ENCODE results near the gene EIF4E2.

EIF4E2 gene

GRCh38 chr2:232543928-232544631 is 6.4 kb upstream of the EIF4E2 start:
- H3K9me3 ChIP-seq (ENCODE audit: control insufficient read depth in 5 of 5, low read length in 5 of 5): no peaks in the 10 kb centered on the region
- H3K4me1 ChIP-seq (ENCODE audit: control insufficient read depth in 5 of 5, insufficient read depth in 5 of 5, low read length in 5 of 5): no peaks in the 10 kb centered on the region
- peaks cover 0 to 3% (median 0%) of the 10 kb centered on the region in 5 donors for H3K36me3 ChIP-seq (ENCODE audit: control insufficient read depth in 5 of 5, insufficient read depth in 5 of 5, low read length in 5 of 5)

GRCh38 chr2:232544674-232545073 is 5.8 kb upstream of the EIF4E2 start:
- no peak overlapping the region for H3K27ac ChIP-seq (ENCODE audit: low read depth, low read length)
- H3K4me1 ChIP-seq (ENCODE audit: control insufficient read depth in 5 of 5, insufficient read depth in 5 of 5, low read length in 5 of 5): peaks cover 0 to 5% (median 1%) of the 10 kb centered on the region in 5 donors
- H3K9ac ChIP-seq (ENCODE audit: low read length in 5 of 5): no peak overlapping the region
- peaks cover 0 to 3% (median 0%) of the 10 kb centered on the region in 5 donors for H3K36me3 ChIP-seq (ENCODE audit: control insufficient read depth in 5 of 5, insufficient read depth in 5 of 5, low read length in 5 of 5)
- H3K4me3 ChIP-seq (ENCODE audit: low read depth in 1 of 5, low read length in 5 of 5): no peak overlapping the region
- H3K27me3 ChIP-seq (ENCODE audit: control insufficient read depth in 5 of 5, insufficient read depth in 4 of 5, low read length in 5 of 5): peaks cover under 1 to 16% (median 13%) of the 10 kb centered on the region in 5 donors
- H3K9me3 ChIP-seq (ENCODE audit: control insufficient read depth in 5 of 5, low read length in 5 of 5): no peaks in the 10 kb centered on the region

More at GRCh38 chr2:232543928-232544631, 6.4 kb upstream of the EIF4E2 start:
- H3K27me3 ChIP-seq (ENCODE audit: control insufficient read depth in 5 of 5, insufficient read depth in 4 of 5, low read length in 5 of 5): peaks cover 6 to 21% (median 19%) of the 10 kb centered on the region in 5 donors
- H3K9ac ChIP-seq (ENCODE audit: low read length in 5 of 5): no peak overlapping the region
- no peak overlapping the region for H3K27ac ChIP-seq (ENCODE audit: low read depth, low read length)
- H3K4me3 ChIP-seq (ENCODE audit: low read depth in 1 of 5, low read length in 5 of 5): no peak overlapping the region

DNA sequence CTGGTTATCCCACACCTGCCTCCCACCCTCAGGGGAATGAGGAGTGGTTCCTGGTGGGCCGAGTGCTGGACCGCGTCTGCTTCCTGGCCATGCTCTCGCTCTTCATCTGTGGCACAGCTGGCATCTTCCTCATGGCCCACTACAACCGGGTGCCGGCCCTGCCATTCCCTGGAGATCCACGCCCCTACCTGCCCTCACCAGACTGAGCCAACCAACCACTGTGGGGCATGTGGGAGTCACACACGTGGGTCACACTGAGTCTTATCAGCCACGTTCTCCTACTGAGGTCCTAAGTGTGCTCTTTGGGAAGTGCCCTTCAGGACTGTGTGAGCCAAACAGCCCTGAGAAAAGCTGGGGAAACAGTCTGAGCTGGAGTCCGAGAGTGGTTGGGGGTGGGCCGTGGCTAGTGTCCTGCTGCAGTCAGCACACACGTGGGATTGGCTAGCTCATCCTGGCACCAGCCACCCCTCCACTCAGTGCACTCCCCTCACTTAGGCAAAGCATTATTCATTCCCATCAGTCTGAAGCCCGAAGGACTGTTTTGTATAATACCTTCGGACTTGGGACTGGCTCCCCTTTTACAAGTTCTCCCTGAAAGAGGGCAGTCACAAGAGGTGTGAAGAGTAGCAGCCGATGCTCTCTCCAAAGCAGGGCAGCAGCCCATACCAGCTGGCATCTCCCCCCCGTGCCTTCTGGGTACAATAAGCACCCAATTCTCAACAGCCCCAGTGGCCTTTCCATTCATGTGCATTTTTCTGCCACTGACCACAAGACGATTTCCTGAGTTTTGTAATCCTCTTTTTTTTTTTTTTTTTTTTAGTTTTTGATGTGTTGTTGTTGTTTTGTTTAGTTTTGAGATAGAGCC is 4.7 kb upstream of the EIF4E2 start:
- Histone ChIP-seq H3K4me3 (ENCODE audit: low read depth in 1 of 5, low read length in 5 of 5) (no peak overlapping the region), H3K9ac (ENCODE audit: low read length in 5 of 5) (no peak overlapping the region), H3K27ac (ENCODE audit: low read depth, low read length) (no peak overlapping the region), H3K36me3 (ENCODE audit: control insufficient read depth in 5 of 5, insufficient read depth in 5 of 5, low read length in 5 of 5) (peaks cover 0 to 3% (median 0%) of the 10 kb centered on the region in 5 donors), H3K27me3 (ENCODE audit: control insufficient read depth in 5 of 5, insufficient read depth in 4 of 5, low read length in 5 of 5) (peaks cover 0 to 8% (median 3%) of the 10 kb centered on the region in 5 donors), H3K9me3 (ENCODE audit: control insufficient read depth in 5 of 5, low read length in 5 of 5) (no peaks in the 10 kb centered on the region), H3K4me1 (ENCODE audit: control insufficient read depth in 5 of 5, insufficient read depth in 5 of 5, low read length in 5 of 5) (peaks cover 0 to 10% (median 7%) of the 10 kb centered on the region in 5 donors)

DNA sequence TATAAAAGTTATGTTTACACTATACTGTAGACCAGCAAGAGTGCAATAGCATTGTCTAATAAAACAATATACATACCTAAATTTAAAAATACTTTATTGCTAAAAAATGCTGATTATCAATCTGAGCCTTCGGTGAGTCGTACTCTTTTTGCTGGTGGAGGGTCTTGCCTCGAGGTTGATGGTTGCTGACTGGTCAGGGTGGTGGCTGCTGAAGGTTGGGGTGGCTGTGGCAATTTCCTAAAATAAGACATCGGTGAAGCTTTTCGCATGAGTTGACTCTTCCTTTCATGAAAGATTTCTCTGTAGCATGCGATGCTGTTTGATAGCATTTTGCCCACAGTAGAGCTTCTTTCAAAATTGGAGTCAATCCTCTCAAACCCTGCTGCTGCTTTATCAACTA is 2.5 kb upstream of the EIF4E2 start:
- Histone ChIP-seq H3K4me1 (ENCODE audit: control insufficient read depth in 5 of 5, insufficient read depth in 5 of 5, low read length in 5 of 5) (peaks cover 9 to 23% (median 19%) of the 10 kb centered on the region in 5 donors), H3K4me3 (ENCODE audit: low read depth in 1 of 5, low read length in 5 of 5) (no peak overlapping the region), H3K27me3 (ENCODE audit: control insufficient read depth in 5 of 5, insufficient read depth in 4 of 5, low read length in 5 of 5) (no peaks in the 10 kb centered on the region), H3K36me3 (ENCODE audit: control insufficient read depth in 5 of 5, insufficient read depth in 5 of 5, low read length in 5 of 5) (peaks cover 0 to 3% (median 0%) of the 10 kb centered on the region in 5 donors), H3K27ac (ENCODE audit: low read depth, low read length) (no peak overlapping the region), H3K9me3 (ENCODE audit: control insufficient read depth in 5 of 5, low read length in 5 of 5) (no peaks in the 10 kb centered on the region), H3K9ac (ENCODE audit: low read length in 5 of 5) (no peak overlapping the region)

GRCh38 chr2:232549655-232550353 is 685 bp upstream of the EIF4E2 start:
- Histone ChIP-seq H3K4me3 (ENCODE audit: low read depth in 1 of 5, low read length in 5 of 5) (peak overlapping the region; percentile 75 to 95 (median 93)), H3K36me3 (ENCODE audit: control insufficient read depth in 5 of 5, insufficient read depth in 5 of 5, low read length in 5 of 5) (peaks cover 0 to 5% (median 3%) of the 10 kb centered on the region in 5 donors), H3K9me3 (ENCODE audit: control insufficient read depth in 5 of 5, low read length in 5 of 5) (no peaks in the 10 kb centered on the region), H3K9ac (ENCODE audit: low read length in 5 of 5) (peak overlapping the region; percentile 66 to 97 (median 90)), H3K27me3 (ENCODE audit: control insufficient read depth in 5 of 5, insufficient read depth in 4 of 5, low read length in 5 of 5) (no peaks in the 10 kb centered on the region), H3K27ac (ENCODE audit: low read depth, low read length) (peak overlapping the region; percentile 94), H3K4me1 (ENCODE audit: control insufficient read depth in 5 of 5, insufficient read depth in 5 of 5, low read length in 5 of 5) (peaks cover 9 to 29% (median 27%) of the 10 kb centered on the region in 5 donors)

- H3K4me3 ChIP-seq (ENCODE audit: low read depth in 1 of 5, low read length in 5 of 5): peak overlapping the region; percentile 75 to 98 (median 93)
- peaks cover 1 to 9% (median 4%) of the 10 kb centered on the region in 5 donors for H3K36me3 ChIP-seq (ENCODE audit: control insufficient read depth in 5 of 5, insufficient read depth in 5 of 5, low read length in 5 of 5)
- peaks cover 9 to 30% (median 29%) of the 10 kb centered on the region in 5 donors for H3K4me1 ChIP-seq (ENCODE audit: control insufficient read depth in 5 of 5, insufficient read depth in 5 of 5, low read length in 5 of 5)
- no peaks in the 10 kb centered on the region for H3K9me3 ChIP-seq (ENCODE audit: control insufficient read depth in 5 of 5, low read length in 5 of 5)
- H3K27me3 ChIP-seq (ENCODE audit: control insufficient read depth in 5 of 5, insufficient read depth in 4 of 5, low read length in 5 of 5): no peaks in the 10 kb centered on the region
- H3K9ac ChIP-seq (ENCODE audit: low read length in 5 of 5): peak overlapping the region; percentile 57 to 97 (median 92)
- H3K27ac ChIP-seq (ENCODE audit: low read depth, low read length): peak overlapping the region; percentile 94
Observed at GRCh38 chr2:232551250-232551638, 755 bp downstream of the EIF4E2 start.

- peaks cover 9 to 30% (median 29%) of the 10 kb centered on the region in 5 donors for H3K4me1 ChIP-seq (ENCODE audit: control insufficient read depth in 5 of 5, insufficient read depth in 5 of 5, low read length in 5 of 5)
- peak overlapping the region; percentile 94 for H3K27ac ChIP-seq (ENCODE audit: low read depth, low read length)
- H3K36me3 ChIP-seq (ENCODE audit: control insufficient read depth in 5 of 5, insufficient read depth in 5 of 5, low read length in 5 of 5): peaks cover 6 to 14% (median 9%) of the 10 kb centered on the region in 5 donors
- no peaks in the 10 kb centered on the region for H3K9me3 ChIP-seq (ENCODE audit: control insufficient read depth in 5 of 5, low read length in 5 of 5)
- H3K27me3 ChIP-seq (ENCODE audit: control insufficient read depth in 5 of 5, insufficient read depth in 4 of 5, low read length in 5 of 5): no peaks in the 10 kb centered on the region
- H3K9ac ChIP-seq (ENCODE audit: low read length in 5 of 5): peak overlapping the region; percentile 22 to 93 (median 90)
- H3K4me3 ChIP-seq (ENCODE audit: low read depth in 1 of 5, low read length in 5 of 5): peak overlapping the region; percentile 75 to 98 (median 93)
Observed at GRCh38 chr2:232551776-232552175, 1.3 kb downstream of the EIF4E2 start.

GRCh38 chr2:232556426-232556825 is 5.9 kb downstream of the EIF4E2 start:
- no peak overlapping the region for H3K27ac ChIP-seq (ENCODE audit: low read depth, low read length)
- no peaks in the 10 kb centered on the region for H3K9me3 ChIP-seq (ENCODE audit: control insufficient read depth in 5 of 5, low read length in 5 of 5)
- peaks cover 28 to 53% (median 35%) of the 10 kb centered on the region in 5 donors for H3K36me3 ChIP-seq (ENCODE audit: control insufficient read depth in 5 of 5, insufficient read depth in 5 of 5, low read length in 5 of 5)
- H3K27me3 ChIP-seq (ENCODE audit: control insufficient read depth in 5 of 5, insufficient read depth in 4 of 5, low read length in 5 of 5): no peaks in the 10 kb centered on the region
- H3K4me1 ChIP-seq (ENCODE audit: control insufficient read depth in 5 of 5, insufficient read depth in 5 of 5, low read length in 5 of 5): peaks cover 5 to 18% (median 16%) of the 10 kb centered on the region in 5 donors
- no peak overlapping the region for H3K9ac ChIP-seq (ENCODE audit: low read length in 5 of 5)
- H3K4me3 ChIP-seq (ENCODE audit: low read depth in 1 of 5, low read length in 5 of 5): no peak overlapping the region

GRCh38 chr2:232562515-232563151 is 12.1 kb downstream of the EIF4E2 start:
- H3K4me3 ChIP-seq (ENCODE audit: low read depth in 1 of 5, low read length in 5 of 5): no peak overlapping the region
- no peak overlapping the region for H3K9ac ChIP-seq (ENCODE audit: low read length in 5 of 5)
- peaks cover 36 to 92% (median 72%) of the 10 kb centered on the region in 5 donors for H3K36me3 ChIP-seq (ENCODE audit: control insufficient read depth in 5 of 5, insufficient read depth in 5 of 5, low read length in 5 of 5)
- no peaks in the 10 kb centered on the region for H3K4me1 ChIP-seq (ENCODE audit: control insufficient read depth in 5 of 5, insufficient read depth in 5 of 5, low read length in 5 of 5)
- H3K9me3 ChIP-seq (ENCODE audit: control insufficient read depth in 5 of 5, low read length in 5 of 5): no peaks in the 10 kb centered on the region
- H3K27ac ChIP-seq (ENCODE audit: low read depth, low read length): no peak overlapping the region
- no peaks in the 10 kb centered on the region for H3K27me3 ChIP-seq (ENCODE audit: control insufficient read depth in 5 of 5, insufficient read depth in 4 of 5, low read length in 5 of 5)
